ENCODE results near the gene HIPK2. TPM values are rescaled to one million over a fixed set of nuclear protein-coding genes. Genes with fewer than 3 reads are reported as not detected.

HIPK2 gene
- total RNA-seq, 2 donors from 2014 or later: 95.1 to 125 TPM

GRCh38 chr7:139797607-139798006 lies 19.8 kb upstream of the HIPK2 start:
- no peak overlapping the region for H3K27ac Mint-ChIP-seq
- peaks cover 11% of the 10 kb centered on the region for H3K4me1 Mint-ChIP-seq
- peaks cover 6% of the 10 kb centered on the region for H3K36me3 ChIP-seq (ENCODE audit: control insufficient read depth, insufficient read depth, low read length)
- H3K9me3 ChIP-seq (ENCODE audit: control insufficient read depth, low read length): peaks cover 25% of the 10 kb centered on the region
- no peak overlapping the region for H3K4me3 ChIP-seq (ENCODE audit: low read length)
- H3K27me3 Mint-ChIP-seq (ENCODE audit: insufficient read depth): no peaks in the 10 kb centered on the region
- H3K4me1 ChIP-seq (ENCODE audit: control insufficient read depth, insufficient read depth, low read length): no peaks in the 10 kb centered on the region
- no peak for TF ChIP-seq CTCF (conservative IDR thresholded peaks at IDR 0.05)
- peak; percentile 13 for DNase-seq
- 88 to 91% methylated on average over 1 to 2 of the region's 2 CpGs for WGBS, 2 experiments (ENCODE audit: insufficient coverage in 1 of 2, insufficient read length in 1 of 2)
- H3K36me3 Mint-ChIP-seq (ENCODE audit: low read depth): peaks cover 10% of the 10 kb centered on the region
- peaks cover 17% of the 10 kb centered on the region for H3K9me3 Mint-ChIP-seq
- H3K27ac ChIP-seq (ENCODE audit: low read depth, low read length): no peak overlapping the region
- H3K4me3 Mint-ChIP-seq: no peak overlapping the region
- H3K27me3 ChIP-seq (ENCODE audit: control insufficient read depth, insufficient read depth, low read length, poor library complexity, severe bottlenecking): no peaks in the 10 kb centered on the region
- H3K9ac ChIP-seq (ENCODE audit: extremely low read depth, low read length, poor library complexity, severe bottlenecking): no peak overlapping the region

GRCh38 chr7:139791316-139791715 lies 13.5 kb upstream of the HIPK2 start:
- Mint-ChIP-seq H3K4me3 (no peak overlapping the region), H3K27me3 (ENCODE audit: insufficient read depth) (no peaks in the 10 kb centered on the region), H3K36me3 (ENCODE audit: low read depth) (peaks cover 20% of the 10 kb centered on the region), H3K27ac (no peak overlapping the region), H3K4me1 (no peaks in the 10 kb centered on the region), H3K9me3 (peaks cover 6% of the 10 kb centered on the region)
- H3K9ac ChIP-seq (ENCODE audit: extremely low read depth, low read length, poor library complexity, severe bottlenecking): no peak overlapping the region
- H3K27me3 ChIP-seq (ENCODE audit: control insufficient read depth, insufficient read depth, low read length, poor library complexity, severe bottlenecking): no peaks in the 10 kb centered on the region
- DNase-seq: no peak
- WGBS, 2 experiments (ENCODE audit: insufficient coverage in 1 of 2, insufficient read length in 1 of 2): 90 to 100% methylated on average over 5 to 7 of the region's 7 CpGs
- no peak for TF ChIP-seq CTCF (conservative IDR thresholded peaks at IDR 0.05)
- H3K4me3 ChIP-seq (ENCODE audit: low read length): no peak overlapping the region
- no peak overlapping the region for H3K27ac ChIP-seq (ENCODE audit: low read depth, low read length)
- peaks cover 23% of the 10 kb centered on the region for H3K36me3 ChIP-seq (ENCODE audit: control insufficient read depth, insufficient read depth, low read length)
- no peaks in the 10 kb centered on the region for H3K4me1 ChIP-seq (ENCODE audit: control insufficient read depth, insufficient read depth, low read length)
- H3K9me3 ChIP-seq (ENCODE audit: control insufficient read depth, low read length): peaks cover 11% of the 10 kb centered on the region

- H3K9me3 ChIP-seq (ENCODE audit: control insufficient read depth, low read length): no peaks in the 10 kb centered on the region
- Mint-ChIP-seq H3K27ac (no peak overlapping the region), H3K36me3 (ENCODE audit: low read depth) (peaks cover 11% of the 10 kb centered on the region), H3K4me3 (no peak overlapping the region), H3K9me3 (no peaks in the 10 kb centered on the region), H3K4me1 (no peaks in the 10 kb centered on the region), H3K27me3 (ENCODE audit: insufficient read depth) (peaks cover 12% of the 10 kb centered on the region)
- peaks cover 16% of the 10 kb centered on the region for H3K36me3 ChIP-seq (ENCODE audit: control insufficient read depth, insufficient read depth, low read length)
- no peak overlapping the region for H3K9ac ChIP-seq (ENCODE audit: extremely low read depth, low read length, poor library complexity, severe bottlenecking)
- H3K27me3 ChIP-seq (ENCODE audit: control insufficient read depth, insufficient read depth, low read length, poor library complexity, severe bottlenecking): peaks cover 5% of the 10 kb centered on the region
- 98 to 100% methylated on average over 1 to 3 of the region's 3 CpGs for WGBS, 2 experiments (ENCODE audit: insufficient coverage in 1 of 2, insufficient read length in 1 of 2)
- H3K4me3 ChIP-seq (ENCODE audit: low read length): no peak overlapping the region
- TF ChIP-seq CTCF (conservative IDR thresholded peaks at IDR 0.05): no peak
- H3K4me1 ChIP-seq (ENCODE audit: control insufficient read depth, insufficient read depth, low read length): peaks cover 4% of the 10 kb centered on the region
- H3K27ac ChIP-seq (ENCODE audit: low read depth, low read length): no peak overlapping the region
- no peak for DNase-seq
Observed at GRCh38 chr7:139784648-139785047, 6.8 kb upstream of the HIPK2 start.
